Measurements from ENCODE around the gene ZFYVE9. TPM values are rescaled to one million over a fixed set of nuclear protein-coding genes. Genes with fewer than 3 reads are reported as not detected.

Gene ZFYVE9
- total and polyA plus RNA-seq, 2 of the 8 experiments (the other 6 are each of a cell fraction or from before 2014, with no cell fraction given): 5.8 to 26.5 TPM

DNA sequence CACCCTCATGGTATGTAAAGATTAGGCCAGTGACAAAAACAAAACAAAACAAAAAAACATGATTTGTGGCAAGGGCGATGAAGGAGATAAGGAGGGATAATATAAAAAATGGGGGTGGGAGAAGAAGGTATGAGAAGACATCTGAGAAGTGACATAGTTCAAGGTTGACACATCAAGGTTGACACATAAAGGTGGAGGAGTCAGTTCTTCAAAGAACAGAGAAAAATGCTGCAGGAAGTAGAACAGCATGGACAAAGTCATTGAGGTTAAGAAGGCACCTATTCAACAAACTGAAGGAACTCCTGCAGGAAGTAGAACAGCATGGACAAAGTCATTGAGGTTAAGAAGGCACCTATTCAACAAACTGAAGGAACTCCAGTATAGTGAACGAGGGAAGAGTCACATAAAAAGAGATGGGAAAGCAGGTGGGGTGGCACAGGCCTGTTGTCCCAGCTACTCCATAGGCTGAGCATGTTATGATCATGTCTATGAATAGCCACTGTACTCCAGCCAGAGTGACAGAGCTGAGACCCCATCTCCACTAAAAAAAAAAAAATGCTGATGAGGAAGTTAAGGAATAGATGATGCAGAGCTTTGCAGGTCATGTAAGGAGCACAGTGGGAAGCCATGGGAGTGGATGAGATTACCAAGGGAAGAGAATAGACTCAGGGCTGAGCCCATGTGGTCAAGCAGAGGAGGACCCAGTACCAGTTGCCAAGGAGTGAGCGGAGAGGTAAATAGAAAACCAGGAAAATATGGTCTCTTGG, 101.5 kb downstream of the ZFYVE9 start:
- Histone ChIP-seq H3K79me2 (ENCODE audit: control insufficient read depth in 1 of 2, insufficient read depth in 2 of 2, low read length in 2 of 2) (no peaks in the 10 kb centered on the region), H3K9ac (replicated peaks in 1 of 4; ENCODE audit: extremely low read depth in 1 of 4, low read depth in 3 of 4, low read length in 3 of 4) (no peak overlapping the region), H4K91ac (replicated peaks; ENCODE audit: insufficient read length, low read length) (no peak overlapping the region), H2AFZ (ENCODE audit: low read length) (no peak overlapping the region), H2BK5ac (ENCODE audit: low read depth, low read length) (no peak overlapping the region), H4K5ac (ENCODE audit: insufficient read length, low read depth, low read length) (no peak overlapping the region), H3K4me3 (ENCODE audit: extremely low read depth in 1 of 4, insufficient read depth in 2 of 4, low read depth in 3 of 4, low read length in 4 of 4) (no peak overlapping the region), H3K23ac (ENCODE audit: insufficient read length) (no peak overlapping the region), H3K18ac (ENCODE audit: extremely low read depth, low read length) (no peak overlapping the region), H2BK20ac (ENCODE audit: low read length) (no peak overlapping the region), H3K4me1 (replicated peaks in 1 of 4; ENCODE audit: control insufficient read depth in 3 of 4, insufficient read depth in 4 of 4, low read length in 3 of 4) (no peaks in the 10 kb centered on the region), H3K9me3 (ENCODE audit: insufficient read depth in 2 of 2, low read depth in 1 of 2, low read length in 1 of 2) (no peaks in the 10 kb centered on the region), H3K36me3 (ENCODE audit: control insufficient read depth in 2 of 4, insufficient read depth in 4 of 4, low read length in 3 of 4) (no peaks in the 10 kb centered on the region), H3K27me3 (replicated peaks in 1 of 4; ENCODE audit: control insufficient read depth in 3 of 4, extremely low read depth in 1 of 4, insufficient read depth in 3 of 4, low read length in 3 of 4) (no peaks in the 10 kb centered on the region), H3K23me2 (ENCODE audit: low read depth, low read length) (no peaks in the 10 kb centered on the region; the same call in 1 of the 2 replicates), H3K56ac (replicated peaks; ENCODE audit: insufficient read length, low read depth, low read length) (no peak overlapping the region), H3K14ac (ENCODE audit: insufficient read length) (no peak overlapping the region), H3K79me1 (ENCODE audit: low read depth, low read length) (no peaks in the 10 kb centered on the region), H3K27ac (ENCODE audit: low read depth, low read length) (no peak overlapping the region), H2BK12ac (ENCODE audit: low read depth, low read length) (no peak overlapping the region), H2AK5ac (ENCODE audit: low read depth, low read length) (no peak overlapping the region), H2BK120ac (replicated peaks; ENCODE audit: low read depth, low read length) (no peak overlapping the region), H2BK15ac (ENCODE audit: low read length) (no peak overlapping the region), H3K4ac (replicated peaks; ENCODE audit: insufficient read length, low read depth, low read length) (no peak overlapping the region), H4K8ac (ENCODE audit: extremely low read depth, insufficient read depth, low read length) (no peak overlapping the region), H4K20me1 (replicated peaks in 1 of 2; ENCODE audit: control insufficient read depth in 1 of 2, insufficient read depth in 2 of 2, low read length in 2 of 2) (no peaks in the 10 kb centered on the region), H3K4me2 (ENCODE audit: insufficient read depth in 1 of 2, low read depth in 2 of 2, low read length in 2 of 2) (no peak overlapping the region)
- CTCF ChIA-PET (ENCODE audit: partially characterized antibody): interaction anchor here (0.7 kb wide), 2 partner anchors 48 to 126 kb away, joined by 3 read pairs; no protein-coding TSS in a partner anchor
- TF ChIP-seq SIRT6 (IDR thresholded peaks at IDR 0.05; ENCODE audit: low read length): no peak
- no peak for TF ChIP-seq SAP30 (IDR thresholded peaks at IDR 0.05; ENCODE audit: insufficient read depth, insufficient replicate concordance, low read length)
- no peak for TF ChIP-seq CTBP2 (IDR thresholded peaks at IDR 0.05; ENCODE audit: borderline replicate concordance, insufficient read depth, insufficient read length, low read length)
- TF ChIP-seq E2F6 (IDR thresholded peaks at IDR 0.05): no peak
- no peak for TF ChIP-seq CBX8 (IDR thresholded peaks at IDR 0.05; ENCODE audit: borderline replicate concordance, low read depth, low read length)
- TF ChIP-seq CHD2 (IDR thresholded peaks at IDR 0.05; ENCODE audit: low read length): no peak
- no peak for TF ChIP-seq JUN (IDR thresholded peaks at IDR 0.05; ENCODE audit: low read depth, low read length)
- TF ChIP-seq TCF12 (IDR thresholded peaks at IDR 0.05; ENCODE audit: low read depth, low read length): no peak
- TF ChIP-seq KDM5A (IDR thresholded peaks at IDR 0.05; ENCODE audit: low read length): no peak
- WGBS, 2 experiments (ENCODE audit: extremely low coverage in 1 of 2, insufficient coverage in 1 of 2, insufficient read length in 1 of 2, insufficient replicate concordance in 2 of 2, low coverage in 1 of 2, low lambda C conversion rate in 2 of 2, missing lambda C conversion rate in 1 of 2): 89 to 100% methylated on average over 1 to 3 of the region's 3 CpGs
- POLR2A ChIA-PET (ENCODE audit: partially characterized antibody): interaction anchor here (0.7 kb wide), 1 partner anchor 9 kb away, joined by 3 read pairs; no protein-coding TSS in a partner anchor
- FAIRE-seq: no peak
- no peak for DNase-seq (ENCODE audit: low read depth in 1 of 2, low spot score in 2 of 2)

Measured in H1 (cell line).